Gastroesophageal sphincter (tissue), 3 donors: ENCODE results near the gene DCLK2.

Experiments
- CTCF ChIP-seq, 4 experiments: fragments of 200-600 bp in 2 of 4; fragments of 450-650 bp in 2 of 4; sonication (generic) in 1 of 4; IDR thresholded peaks; one replicate each; pipeline ENCODE4 v1.5.1; 2017 to 2019; ENCODE audit warnings: antibody characterized with exemption in 4 of 4, mild to moderate bottlenecking in 2 of 4, moderate library complexity in 2 of 4
- EP300 ChIP-seq: sonication (generic); formaldehyde crosslinking; IDR thresholded peaks from one replicate; pipeline ENCODE4 v1.6.1; 2017; ENCODE audit warnings: antibody characterized with exemption, mild to moderate bottlenecking
- POLR2A ChIP-seq, 2 donors: fragments of 450-650 bp; IDR thresholded peaks; one replicate each; pipeline ENCODE4 v1.6.1; 2017; ENCODE audit warnings: antibody characterized with exemption in 2 of 2, mild to moderate bottlenecking in 2 of 2, moderate library complexity in 1 of 2
- POLR2AphosphoS5 ChIP-seq: sonication (generic); formaldehyde crosslinking; IDR thresholded peaks from one replicate; pipeline ENCODE4 v1.6.1; 2017; ENCODE audit warnings: antibody characterized with exemption

- TF ChIP-seq POLR2A (IDR thresholded peaks at IDR 0.05) (no peak), EP300 (no peak), CTCF (IDR thresholded peaks at IDR 0.05) (no peak), POLR2AphosphoS5 (no peak)
Measured at GRCh38 chr4:150211799-150212445, 133.7 kb downstream of the DCLK2 start.
